Subcutaneous adipose tissue (tissue), 4 donors: ENCODE results near the gene MSI2. TPM values are rescaled to one million over a fixed set of nuclear protein-coding genes. Genes with fewer than 3 reads are reported as not detected.

Experiments
- total RNA-seq, 4 donors: library from RNA; depleted of rRNA; stranded (reverse); fragments of >200 nt; gene quantifications; one replicate each; pipeline ENCODE4 v1.1.0, GENCODE V29; 2016
- TF ChIP-seq, protein P1 (sequence below): fragments of 450-650 bp; IDR thresholded peaks from one replicate; pipeline ENCODE4 v1.5.1; 2016; ENCODE audit warnings: low read depth, mild to moderate bottlenecking, control low read depth, antibody characterized with exemption, moderate library complexity

Gene MSI2
- total RNA-seq, 4 donors from 2014 or later, result 9.5 to 12.9 (median 10.9) TPM

DNA sequence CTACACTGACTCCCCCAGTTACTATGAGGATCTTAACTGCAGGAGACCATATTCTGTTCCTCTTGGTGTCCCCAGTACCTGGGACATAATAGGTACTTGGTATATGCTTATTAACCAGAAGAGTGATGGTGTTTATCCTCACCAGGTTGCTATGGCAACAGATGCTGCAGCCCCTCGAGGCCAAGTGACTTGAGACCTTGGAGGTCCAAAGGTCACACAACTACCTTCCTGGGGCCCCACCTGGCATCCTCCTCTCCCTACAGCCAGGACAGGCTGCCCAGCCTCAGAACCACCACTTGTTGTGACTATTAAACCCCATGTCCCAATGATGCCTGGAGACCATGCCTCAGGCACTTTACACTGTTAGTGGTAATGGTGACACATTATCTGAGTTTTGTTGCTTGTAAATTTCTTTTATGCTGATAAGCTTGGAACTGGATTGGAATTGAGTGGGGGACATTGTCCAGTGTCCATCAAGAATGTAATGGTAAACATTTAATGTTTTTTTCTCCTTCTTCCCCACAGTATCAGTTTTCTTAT, 299.4 kb downstream of the MSI2 start:
- TF ChIP-seq, protein P1, sequence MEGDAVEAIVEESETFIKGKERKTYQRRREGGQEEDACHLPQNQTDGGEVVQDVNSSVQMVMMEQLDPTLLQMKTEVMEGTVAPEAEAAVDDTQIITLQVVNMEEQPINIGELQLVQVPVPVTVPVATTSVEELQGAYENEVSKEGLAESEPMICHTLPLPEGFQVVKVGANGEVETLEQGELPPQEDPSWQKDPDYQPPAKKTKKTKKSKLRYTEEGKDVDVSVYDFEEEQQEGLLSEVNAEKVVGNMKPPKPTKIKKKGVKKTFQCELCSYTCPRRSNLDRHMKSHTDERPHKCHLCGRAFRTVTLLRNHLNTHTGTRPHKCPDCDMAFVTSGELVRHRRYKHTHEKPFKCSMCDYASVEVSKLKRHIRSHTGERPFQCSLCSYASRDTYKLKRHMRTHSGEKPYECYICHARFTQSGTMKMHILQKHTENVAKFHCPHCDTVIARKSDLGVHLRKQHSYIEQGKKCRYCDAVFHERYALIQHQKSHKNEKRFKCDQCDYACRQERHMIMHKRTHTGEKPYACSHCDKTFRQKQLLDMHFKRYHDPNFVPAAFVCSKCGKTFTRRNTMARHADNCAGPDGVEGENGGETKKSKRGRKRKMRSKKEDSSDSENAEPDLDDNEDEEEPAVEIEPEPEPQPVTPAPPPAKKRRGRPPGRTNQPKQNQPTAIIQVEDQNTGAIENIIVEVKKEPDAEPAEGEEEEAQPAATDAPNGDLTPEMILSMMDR, result no peak

DNA sequence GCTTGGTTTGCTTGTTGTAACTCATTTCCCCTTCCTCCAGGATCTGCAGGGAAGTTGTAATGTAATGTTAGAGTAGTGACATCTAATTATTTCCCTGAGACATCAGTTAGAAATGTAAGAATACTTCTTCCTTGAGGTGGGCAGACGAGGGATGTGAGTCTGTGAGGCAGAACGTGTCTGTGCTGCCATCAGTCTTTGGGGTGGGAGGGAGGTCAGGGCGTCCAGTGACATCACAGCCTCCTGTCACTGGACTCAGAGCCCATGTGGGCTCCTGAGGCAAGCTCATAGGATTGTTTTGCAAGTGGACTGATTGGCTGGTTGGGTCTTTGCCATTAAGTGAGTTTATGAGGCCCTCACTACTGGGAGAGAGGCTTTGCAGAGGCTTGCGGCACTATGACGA, 300.0 kb downstream of the MSI2 start:
- TF ChIP-seq, protein P1, result no peak

DNA sequence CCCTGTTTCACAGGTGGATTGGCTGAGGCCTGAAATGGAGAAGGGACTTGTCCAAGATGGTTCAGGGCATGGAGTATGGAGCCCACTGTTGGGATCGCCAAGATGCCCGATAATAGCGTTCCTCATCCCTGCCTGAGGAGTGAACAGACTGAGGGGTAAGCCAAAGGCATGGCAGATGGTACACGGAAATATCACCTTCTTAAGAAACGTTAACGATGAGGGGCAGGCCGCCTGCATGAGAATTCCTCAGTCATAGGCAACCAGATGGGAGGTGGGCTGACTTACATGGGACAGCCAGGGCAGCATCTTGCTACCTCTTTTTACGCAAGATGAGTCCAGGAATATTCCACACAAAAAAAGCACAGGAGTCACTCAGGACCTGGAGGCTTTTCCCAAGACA, 300.7 kb downstream of the MSI2 start:
- TF ChIP-seq, protein P1, result no peak

DNA sequence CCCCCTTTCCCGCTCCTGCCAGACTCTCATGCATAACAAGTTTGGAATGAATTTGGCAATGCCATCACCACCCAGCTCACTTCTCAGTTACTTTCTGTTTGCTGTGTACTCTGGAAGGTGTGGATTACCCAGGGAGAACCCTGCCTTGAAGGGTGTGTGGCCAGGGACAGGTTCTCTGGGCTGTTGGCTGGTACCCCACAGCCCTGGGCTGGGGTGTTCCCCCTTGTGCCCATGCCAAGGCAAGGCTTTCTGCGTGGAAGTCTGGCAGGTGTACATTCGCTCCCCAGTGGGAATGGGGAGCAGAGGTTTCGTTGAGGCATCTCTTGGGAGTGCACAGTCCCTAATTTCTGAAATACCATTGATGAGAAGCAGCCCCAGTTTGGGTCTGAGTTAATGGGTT, 301.1 kb downstream of the MSI2 start:
- TF ChIP-seq, protein P1, result no peak

DNA sequence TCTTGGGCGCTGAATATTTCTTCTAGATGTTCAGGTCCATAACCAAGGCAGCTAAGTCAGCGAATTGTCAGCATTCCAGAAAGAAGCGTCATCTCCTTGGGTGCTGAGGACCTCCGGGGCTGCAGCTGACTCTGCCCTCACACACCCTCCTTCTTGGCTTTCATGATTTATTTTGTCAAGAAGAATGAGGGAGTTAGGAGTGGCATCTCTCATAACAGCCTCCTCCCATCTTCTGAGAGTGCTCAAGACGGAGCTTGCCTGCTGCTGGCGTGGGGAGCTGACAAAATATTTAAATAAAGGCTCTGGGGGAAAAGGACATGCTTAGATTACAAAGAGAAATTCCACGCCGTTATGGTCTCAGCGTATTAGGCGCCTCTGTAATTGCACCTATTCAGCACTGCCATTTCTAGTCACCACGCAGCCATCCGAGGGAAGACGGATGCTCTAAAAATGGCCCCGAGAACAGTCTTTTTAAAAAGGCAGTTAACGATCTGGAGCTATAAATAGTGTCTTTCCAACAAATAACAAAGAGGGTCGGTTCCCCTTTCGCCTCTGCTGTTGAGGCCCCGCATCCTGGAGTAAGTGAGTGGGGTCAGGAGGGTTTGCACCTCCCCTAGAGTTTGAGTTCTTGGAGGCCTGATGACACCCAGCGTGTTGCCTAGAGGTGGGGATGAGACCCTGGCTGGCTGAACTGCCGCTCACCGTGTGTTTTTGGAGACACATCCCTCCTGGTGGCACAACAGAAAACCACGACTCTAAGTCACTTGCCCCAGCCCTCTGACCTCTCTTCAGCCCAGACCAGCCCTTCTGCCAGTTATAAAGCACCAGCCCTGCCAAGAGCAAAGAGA, 301.7 kb downstream of the MSI2 start:
- TF ChIP-seq, protein P1, result no peak

DNA sequence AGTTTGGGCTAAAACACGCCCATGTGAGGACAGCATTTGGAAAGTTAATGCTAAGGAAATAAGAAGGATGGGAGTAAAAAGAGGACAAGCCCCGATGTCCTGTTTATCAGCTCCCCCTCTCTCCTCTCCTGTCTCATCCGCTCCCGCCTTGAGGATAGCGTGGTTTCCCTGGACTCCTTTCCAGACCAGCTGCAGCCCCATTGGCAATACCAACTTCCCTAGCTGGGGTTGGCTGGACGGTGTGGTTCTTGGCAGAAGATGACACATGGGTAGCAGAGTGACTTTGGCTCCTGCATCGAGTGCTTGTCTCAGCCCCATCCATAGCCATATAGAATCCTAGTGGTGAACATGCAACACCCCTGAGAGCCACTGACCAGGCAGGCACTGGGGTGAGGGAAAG, 302.9 kb downstream of the MSI2 start:
- TF ChIP-seq, protein P1, result no peak

DNA sequence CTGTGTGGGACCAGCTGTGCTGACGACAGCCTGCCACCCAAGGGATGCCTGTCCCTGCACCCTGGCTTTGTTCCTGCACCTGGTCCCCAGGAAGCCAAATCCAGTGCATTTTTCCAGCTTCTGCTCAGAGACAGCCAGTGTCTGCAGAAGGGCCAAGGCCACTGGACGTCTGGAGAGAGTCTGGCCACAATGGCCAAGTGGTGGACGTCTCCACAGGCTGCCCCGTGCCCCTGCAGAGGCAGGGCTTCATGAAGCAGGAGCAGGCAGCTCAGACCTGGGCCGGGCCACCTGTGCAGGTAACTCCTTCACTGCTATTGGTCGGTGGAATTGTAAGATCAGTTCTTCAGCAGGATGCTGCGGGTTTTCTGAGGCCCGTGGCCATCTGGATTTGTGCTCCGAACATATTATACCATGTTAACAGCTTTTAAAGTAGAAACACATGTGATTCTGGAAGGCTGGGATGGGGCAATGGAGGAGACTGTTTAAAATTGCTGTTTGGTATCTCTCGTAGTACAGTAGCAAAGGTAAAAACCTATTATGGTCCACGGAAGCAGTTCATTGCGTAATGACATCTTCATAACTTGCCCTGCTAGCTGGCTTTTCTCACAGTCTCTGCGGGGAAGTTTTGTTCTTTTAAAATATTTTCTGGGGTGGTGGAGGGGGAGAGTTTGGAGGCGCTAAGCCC, 303.5 kb downstream of the MSI2 start:
- TF ChIP-seq, protein P1, result no peak
